Muscle layer of colon (tissue), 2 donors: Measurements from ENCODE around the gene RLIM.

Experiments
- H3K27ac ChIP-seq: one replicate; pipeline ENCODE4 v1.7.0; 2013; ENCODE audit warnings: low read depth, mild to moderate bottlenecking, low read length, moderate library complexity
- H3K27me3 ChIP-seq, 2 donors: one replicate each; pipeline ENCODE4 v1.7.0; 2013; ENCODE audit warnings: low read length in 2 of 2, mild to moderate bottlenecking in 2 of 2; ENCODE audit not compliant: insufficient read depth in 2 of 2, control insufficient read depth in 1 of 2
- H3K36me3 ChIP-seq: one replicate; pipeline ENCODE4 v1.7.0; 2013; ENCODE audit warnings: mild to moderate bottlenecking, low read length; ENCODE audit not compliant: insufficient read depth
- H3K4me1 ChIP-seq: one replicate; pipeline ENCODE4 v1.7.0; 2013; ENCODE audit warnings: mild to moderate bottlenecking, low read length; ENCODE audit not compliant: insufficient read depth
- H3K4me3 ChIP-seq, 2 donors: one replicate each; pipeline ENCODE4 v1.7.0; 2013; ENCODE audit warnings: low read length in 2 of 2, low read depth in 1 of 2, mild to moderate bottlenecking in 1 of 2, moderate library complexity in 1 of 2
- H3K9ac ChIP-seq: one replicate; pipeline ENCODE4 v1.7.0; 2013; ENCODE audit warnings: low read length
- H3K9me3 ChIP-seq: one replicate; pipeline ENCODE4 v1.7.0; 2013; ENCODE audit warnings: mild to moderate bottlenecking, low read length
- donor health status: abdominal sarcoma.
- donor health status: Adenocarcinoma of cecum.

RLIM gene

DNA sequence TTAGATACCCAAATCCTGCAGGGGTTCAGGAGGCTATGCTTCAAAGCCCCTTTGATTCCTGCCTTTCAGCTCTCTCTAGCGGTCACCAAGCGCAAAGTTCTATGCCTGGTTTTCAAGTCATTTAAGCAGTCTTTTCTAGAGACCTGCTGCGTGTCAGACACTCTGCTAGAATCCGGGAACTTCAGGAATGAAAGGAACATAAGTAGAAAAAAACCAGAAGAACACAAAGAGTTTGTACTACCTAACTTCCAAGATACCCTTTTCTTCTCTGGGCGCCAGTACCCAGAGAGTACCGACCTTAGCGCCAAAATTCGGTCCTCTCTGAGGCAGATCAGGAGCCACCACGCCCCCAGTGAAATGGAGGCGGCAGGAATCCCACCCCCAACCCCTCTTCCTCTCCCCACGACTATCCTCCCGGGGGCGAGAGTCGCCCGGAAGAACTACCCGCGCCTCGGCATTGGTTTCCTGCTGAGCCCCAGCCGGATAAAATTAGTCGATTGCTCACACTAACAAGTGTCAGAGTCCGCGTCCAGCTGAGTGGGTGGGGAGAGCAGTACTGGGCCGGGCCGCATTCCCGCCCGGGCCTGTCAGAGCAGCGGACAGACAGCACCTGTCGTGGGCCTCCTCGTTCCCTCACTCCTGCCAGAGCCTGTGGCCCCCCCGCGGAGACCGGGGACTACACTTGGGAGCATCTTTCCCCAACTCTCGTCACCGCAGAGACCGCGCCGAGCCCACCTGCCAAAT is 78.8 kb downstream of the RLIM start:
- Histone ChIP-seq H3K36me3 (no peaks in the 10 kb centered on the region), H3K9ac (no peak overlapping the region), H3K4me1 (peaks cover 4% of the 10 kb centered on the region), H3K27ac (peak overlapping the region; percentile 87), H3K9me3 (no peaks in the 10 kb centered on the region), H3K4me3 (peak overlapping the region; percentile 39 to 60), H3K27me3 (peaks cover 4 to 17% of the 10 kb centered on the region in 2 donors)
